ENCODE data around the gene WDR7. TPM values are rescaled to one million over a fixed set of nuclear protein-coding genes. Genes with fewer than 3 reads are reported as not detected.

The WDR7 gene
- total RNA-seq, 1 experiment from 2014 or later = 7.8 TPM

DNA sequence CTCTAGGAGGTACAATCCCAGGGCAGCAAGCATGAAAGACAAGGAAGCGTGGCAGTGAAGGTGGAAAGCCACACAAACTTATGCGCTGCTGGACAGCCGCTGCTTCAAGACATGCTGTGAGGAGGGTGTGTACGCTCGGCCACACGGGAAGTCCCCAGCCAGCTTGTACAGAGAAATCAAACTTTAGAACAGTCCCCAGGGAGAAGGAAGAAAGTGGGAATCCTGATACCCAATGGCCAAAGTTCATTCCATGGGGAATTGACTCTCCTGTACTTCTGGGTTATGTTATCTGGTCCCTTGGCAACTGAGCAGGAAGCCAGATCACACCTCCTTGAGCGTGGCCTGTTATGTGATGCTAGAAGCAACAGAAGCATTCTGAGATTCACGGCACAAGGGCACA lies 409.7 kb downstream of the WDR7 start:
- intact Hi-C loops (cut with micrococcal nuclease; ENCODE audit: unreplicated experiment) = no loop called here
- Mint-ChIP-seq H3K27me3 (ENCODE audit: insufficient read depth, unreplicated experiment) (peaks cover 3% of the 10 kb centered on the region), H3K4me1 (ENCODE audit: low read depth, unreplicated experiment) (no peaks in the 10 kb centered on the region), H3K36me3 (ENCODE audit: insufficient read depth, unreplicated experiment) (no peaks in the 10 kb centered on the region), H3K4me3 (ENCODE audit: unreplicated experiment) (no peak overlapping the region), H3K9me3 (ENCODE audit: unreplicated experiment) (no peaks in the 10 kb centered on the region), H3K27ac (ENCODE audit: unreplicated experiment) (no peak overlapping the region)
- no peak for DNase-seq
- H3K4me3 ChIP-seq (ENCODE audit: low read depth, low read length) = no peak overlapping the region
- POLR2A ChIA-PET = no interaction called here
- H3K27me3 ChIP-seq (replicated peaks; ENCODE audit: control insufficient read depth, insufficient read depth, low read length) = no peaks in the 10 kb centered on the region
- no peaks in the 10 kb centered on the region for H3K9me3 ChIP-seq
- BruUV-seq (replicated peaks) = no TSS peak
- no peaks in the 10 kb centered on the region for H3K36me3 ChIP-seq (ENCODE audit: control insufficient read depth, insufficient read depth, low read length)
- no peaks in the 10 kb centered on the region for H3K4me1 ChIP-seq
- TF ChIP-seq, protein P1, sequence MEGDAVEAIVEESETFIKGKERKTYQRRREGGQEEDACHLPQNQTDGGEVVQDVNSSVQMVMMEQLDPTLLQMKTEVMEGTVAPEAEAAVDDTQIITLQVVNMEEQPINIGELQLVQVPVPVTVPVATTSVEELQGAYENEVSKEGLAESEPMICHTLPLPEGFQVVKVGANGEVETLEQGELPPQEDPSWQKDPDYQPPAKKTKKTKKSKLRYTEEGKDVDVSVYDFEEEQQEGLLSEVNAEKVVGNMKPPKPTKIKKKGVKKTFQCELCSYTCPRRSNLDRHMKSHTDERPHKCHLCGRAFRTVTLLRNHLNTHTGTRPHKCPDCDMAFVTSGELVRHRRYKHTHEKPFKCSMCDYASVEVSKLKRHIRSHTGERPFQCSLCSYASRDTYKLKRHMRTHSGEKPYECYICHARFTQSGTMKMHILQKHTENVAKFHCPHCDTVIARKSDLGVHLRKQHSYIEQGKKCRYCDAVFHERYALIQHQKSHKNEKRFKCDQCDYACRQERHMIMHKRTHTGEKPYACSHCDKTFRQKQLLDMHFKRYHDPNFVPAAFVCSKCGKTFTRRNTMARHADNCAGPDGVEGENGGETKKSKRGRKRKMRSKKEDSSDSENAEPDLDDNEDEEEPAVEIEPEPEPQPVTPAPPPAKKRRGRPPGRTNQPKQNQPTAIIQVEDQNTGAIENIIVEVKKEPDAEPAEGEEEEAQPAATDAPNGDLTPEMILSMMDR (IDR thresholded peaks at IDR 0.05; ENCODE audit: insufficient read depth in 1 of 2, low read depth in 1 of 2, low read length in 1 of 2, severe bottlenecking in 1 of 2, unreplicated experiment in 1 of 2) = no peak
- CTCF ChIA-PET = no interaction called here

GRCh38 chr18:57062178-57062577 lies 411.0 kb downstream of the WDR7 start:
- TF ChIP-seq, protein P1 (IDR thresholded peaks at IDR 0.05; ENCODE audit: insufficient read depth in 1 of 2, low read depth in 1 of 2, low read length in 1 of 2, severe bottlenecking in 1 of 2, unreplicated experiment in 1 of 2) = no peak
- H3K27me3 ChIP-seq (replicated peaks; ENCODE audit: control insufficient read depth, insufficient read depth, low read length) = no peaks in the 10 kb centered on the region
- intact Hi-C loops (cut with micrococcal nuclease; ENCODE audit: unreplicated experiment) = no loop called here
- ChIA-PET POLR2A (no interaction called here), CTCF (no interaction called here)
- H3K4me1 ChIP-seq = no peaks in the 10 kb centered on the region
- Mint-ChIP-seq H3K36me3 (ENCODE audit: insufficient read depth, unreplicated experiment) (no peaks in the 10 kb centered on the region), H3K27me3 (ENCODE audit: insufficient read depth, unreplicated experiment) (peaks cover 3% of the 10 kb centered on the region), H3K4me3 (ENCODE audit: unreplicated experiment) (no peak overlapping the region), H3K27ac (ENCODE audit: unreplicated experiment) (no peak overlapping the region), H3K4me1 (ENCODE audit: low read depth, unreplicated experiment) (no peaks in the 10 kb centered on the region), H3K9me3 (ENCODE audit: unreplicated experiment) (no peaks in the 10 kb centered on the region)
- no peak for DNase-seq
- BruUV-seq (replicated peaks) = no TSS peak
- H3K9me3 ChIP-seq = no peaks in the 10 kb centered on the region
- H3K4me3 ChIP-seq (ENCODE audit: low read depth, low read length) = no peak overlapping the region
- H3K36me3 ChIP-seq (ENCODE audit: control insufficient read depth, insufficient read depth, low read length) = no peaks in the 10 kb centered on the region

DNA sequence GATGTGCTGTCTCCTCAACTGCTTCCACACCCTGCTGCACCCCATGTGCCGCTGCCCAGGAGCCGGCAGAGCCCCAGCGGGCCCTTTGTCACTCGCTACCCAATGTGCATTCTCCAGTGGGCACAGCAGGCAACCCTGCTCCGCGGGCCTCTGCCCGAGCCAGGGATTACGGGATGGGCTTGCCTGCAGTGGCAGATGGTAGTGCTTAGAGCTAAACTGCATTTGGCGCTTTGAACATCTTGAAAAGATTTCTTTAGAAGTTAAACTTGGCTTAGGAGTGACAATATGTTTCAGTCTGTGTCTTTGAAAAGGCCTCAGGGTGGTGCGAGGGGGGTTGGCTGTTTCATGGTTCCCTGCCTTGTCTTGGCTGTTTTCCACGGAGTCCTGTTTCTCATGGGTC lies 411.7 kb downstream of the WDR7 start:
- Histone ChIP-seq H3K9me3 (no peaks in the 10 kb centered on the region), H3K4me1 (no peaks in the 10 kb centered on the region), H3K36me3 (ENCODE audit: control insufficient read depth, insufficient read depth, low read length) (no peaks in the 10 kb centered on the region), H3K27me3 (replicated peaks; ENCODE audit: control insufficient read depth, insufficient read depth, low read length) (no peaks in the 10 kb centered on the region), H3K4me3 (ENCODE audit: low read depth, low read length) (no peak overlapping the region)
- ChIA-PET POLR2A (no interaction called here), CTCF (no interaction called here)
- intact Hi-C loops (cut with micrococcal nuclease; ENCODE audit: unreplicated experiment) = no loop called here
- no TSS peak for BruUV-seq (replicated peaks)
- Mint-ChIP-seq H3K9me3 (ENCODE audit: unreplicated experiment) (no peaks in the 10 kb centered on the region), H3K36me3 (ENCODE audit: insufficient read depth, unreplicated experiment) (no peaks in the 10 kb centered on the region), H3K4me3 (ENCODE audit: unreplicated experiment) (no peak overlapping the region), H3K27ac (ENCODE audit: unreplicated experiment) (no peak overlapping the region), H3K4me1 (ENCODE audit: low read depth, unreplicated experiment) (no peaks in the 10 kb centered on the region), H3K27me3 (ENCODE audit: insufficient read depth, unreplicated experiment) (peaks cover 3% of the 10 kb centered on the region)
- TF ChIP-seq, protein P1 (IDR thresholded peaks at IDR 0.05; ENCODE audit: insufficient read depth in 1 of 2, low read depth in 1 of 2, low read length in 1 of 2, severe bottlenecking in 1 of 2, unreplicated experiment in 1 of 2) = no peak
- DNase-seq = no peak
